Fibroblast of skin of back (primary cell): Measurements from ENCODE around the gene DLEC1.

ENCODE experiments used
- DNase-seq: peaks from one replicate; pipeline ENCODE4 v3.0.0-alpha.2; 2013

Gene DLEC1

DNA sequence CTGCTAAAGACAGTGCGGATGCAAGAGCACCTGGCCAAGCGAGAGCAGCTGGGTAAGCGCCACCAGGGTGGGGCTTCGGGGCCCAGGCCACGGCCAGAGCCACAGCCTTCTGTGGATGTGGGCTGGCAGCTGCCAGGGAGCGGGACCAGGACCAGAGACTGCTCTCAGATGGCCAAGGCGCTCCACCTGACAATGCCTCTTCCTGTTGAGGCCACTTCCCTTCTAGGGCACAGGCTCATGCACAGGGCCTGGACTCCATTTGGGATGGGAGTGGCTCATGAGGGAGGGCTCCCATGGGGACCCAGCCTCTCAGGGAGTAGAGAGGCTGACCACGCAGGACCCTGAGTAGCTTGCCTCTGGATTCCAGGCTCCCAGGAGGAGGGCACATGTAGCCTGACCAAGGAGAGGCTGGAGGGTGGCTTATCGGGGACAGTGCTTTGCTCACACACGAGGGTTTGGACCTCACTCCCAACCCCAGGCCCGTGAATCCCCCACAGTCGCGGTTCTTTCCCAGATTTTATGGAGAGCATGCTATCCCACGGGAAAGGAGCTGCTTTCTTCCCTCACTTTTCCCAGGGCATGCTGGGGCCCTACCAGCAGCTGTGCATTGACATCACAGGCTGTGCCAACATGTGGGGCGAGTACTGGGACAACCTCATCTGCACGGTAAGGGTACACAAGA, 72.8 kb downstream of the DLEC1 start:
- DNase-seq: no peak

DNA sequence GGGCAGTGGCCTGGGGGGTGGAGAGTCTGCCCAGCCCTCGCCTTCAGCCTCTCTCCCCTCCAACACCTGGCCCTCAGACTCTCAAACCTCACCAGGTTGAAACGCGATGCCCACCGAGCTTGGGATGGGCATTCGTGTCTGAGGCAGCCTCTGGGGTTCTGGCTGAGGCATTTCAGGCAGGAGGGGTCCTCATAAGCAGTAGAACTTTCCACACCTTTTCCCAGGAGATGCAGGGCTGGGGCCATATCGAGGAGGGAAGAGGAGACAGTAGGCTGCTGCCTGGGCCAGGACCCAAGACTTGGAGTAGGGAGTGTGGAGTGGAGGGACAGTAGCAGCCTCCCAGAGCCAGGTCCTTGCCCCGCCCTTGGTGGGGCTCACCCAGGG, 73.4 kb downstream of the DLEC1 start:
- no peak for DNase-seq

DNA sequence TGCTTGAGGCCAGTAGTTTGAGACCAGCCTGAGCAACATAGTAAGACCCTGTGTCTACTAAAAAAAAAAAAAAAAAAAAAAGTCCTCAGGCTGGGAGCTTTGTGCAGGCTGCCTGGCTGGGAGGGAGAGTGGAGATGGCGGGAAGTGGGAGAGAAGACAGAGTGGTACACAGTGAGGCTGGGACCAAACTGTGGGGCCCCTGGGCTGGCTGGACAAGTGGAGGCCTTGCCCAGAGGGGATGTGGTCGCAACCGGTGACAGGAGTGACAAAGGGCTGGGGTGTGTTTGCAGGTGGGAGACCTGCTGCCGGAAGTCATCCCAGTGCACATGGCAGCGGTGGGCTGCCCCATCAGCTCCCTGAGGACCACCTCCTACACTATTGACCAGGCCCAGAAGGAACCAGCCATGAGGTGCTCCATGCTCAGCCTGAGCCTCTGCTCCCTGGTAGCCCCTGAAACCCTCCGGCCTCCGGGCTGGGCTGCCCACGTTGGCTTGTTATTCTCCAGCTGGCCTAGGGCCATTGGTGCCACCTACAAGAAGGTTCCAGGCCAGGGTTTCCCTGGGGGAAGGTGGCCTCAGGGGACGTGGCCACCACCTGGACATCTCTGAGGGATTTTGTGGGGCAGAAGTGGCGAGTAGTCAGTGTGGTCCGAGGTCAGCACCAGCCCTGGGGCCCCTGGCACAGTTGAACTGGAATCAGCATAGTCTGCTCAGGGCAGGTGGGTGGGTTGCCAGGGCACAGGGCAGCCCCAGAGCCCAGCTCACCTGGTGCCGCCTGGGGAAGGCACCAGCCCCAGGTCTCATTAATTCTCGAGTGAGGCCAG, 75.3 kb downstream of the DLEC1 start:
- no peak for DNase-seq

DNA sequence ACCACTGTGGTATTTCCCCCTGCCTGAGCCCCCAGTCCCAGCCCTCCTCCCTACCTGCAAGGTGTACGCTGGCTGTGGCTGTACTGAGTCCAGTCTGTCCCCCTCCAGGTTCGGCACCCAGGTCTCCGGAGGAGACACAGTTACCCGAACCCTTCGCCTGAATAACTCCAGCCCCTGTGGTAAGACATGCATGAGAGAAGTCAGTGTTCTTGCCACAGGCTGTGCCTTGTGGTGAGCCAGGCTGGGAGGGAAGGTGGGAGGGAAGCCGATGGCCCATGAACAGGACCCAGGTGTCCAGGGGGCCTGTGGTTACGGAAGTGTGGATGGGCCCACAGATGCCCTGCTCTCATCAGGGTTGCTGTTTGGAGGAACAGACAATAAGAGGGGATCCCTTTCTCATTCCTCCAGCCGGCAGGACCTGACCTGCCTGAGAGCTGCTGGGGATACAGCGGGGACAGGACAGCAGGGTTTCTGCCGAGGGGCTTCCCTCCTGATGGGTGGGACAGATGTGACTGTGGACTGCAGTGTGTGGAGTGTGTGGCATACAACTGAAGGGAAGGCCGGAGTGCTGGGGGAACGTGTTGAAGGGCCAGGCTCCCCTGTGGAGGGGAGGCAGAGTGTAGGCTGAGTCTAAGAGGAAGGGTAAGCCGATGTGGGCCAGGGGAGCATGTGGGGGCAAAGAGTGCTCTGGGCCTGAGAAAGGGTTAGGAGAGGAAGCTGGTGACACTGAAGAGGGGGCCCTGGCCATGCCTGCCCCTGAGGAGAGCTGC, 76.1 kb downstream of the DLEC1 start:
- no peak for DNase-seq

DNA sequence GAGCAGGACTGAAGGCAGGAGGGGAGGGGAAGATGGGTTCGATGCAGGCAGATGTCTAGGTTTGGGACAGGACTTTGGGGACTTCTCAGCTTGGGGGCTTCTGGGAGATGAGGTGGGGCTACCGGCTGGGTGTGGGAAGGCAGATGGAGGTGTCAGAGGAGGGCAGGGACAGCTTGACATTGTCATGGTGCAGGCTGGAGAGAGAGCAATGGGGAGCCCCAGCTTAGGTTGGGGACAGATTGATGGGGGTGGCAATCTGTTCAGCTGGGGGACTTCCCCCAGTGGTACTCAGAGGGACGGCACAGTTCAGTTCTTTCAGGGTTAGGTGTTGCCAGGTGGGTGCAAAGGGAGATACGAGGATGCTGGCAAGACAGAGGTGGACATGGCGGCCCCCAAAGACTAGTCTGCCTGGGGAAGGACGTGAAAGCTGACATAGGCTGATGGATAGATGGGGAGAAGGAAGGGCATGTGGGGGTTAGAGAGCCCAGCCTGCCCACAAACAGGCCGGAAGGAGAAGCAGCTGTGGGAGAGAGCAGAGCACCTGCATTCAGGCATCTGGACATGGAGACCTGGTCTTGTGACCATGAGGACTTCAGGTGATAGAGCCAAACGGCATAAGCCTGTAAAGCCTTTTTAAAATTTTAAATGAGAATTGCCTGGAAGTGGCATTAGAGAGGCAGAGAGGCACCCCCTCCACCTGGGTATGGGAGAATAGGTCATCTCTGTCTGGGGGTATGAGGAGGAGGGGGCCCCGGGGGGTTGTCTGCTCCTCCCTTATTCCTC, 76.8 kb downstream of the DLEC1 start:
- no peak for DNase-seq

DNA sequence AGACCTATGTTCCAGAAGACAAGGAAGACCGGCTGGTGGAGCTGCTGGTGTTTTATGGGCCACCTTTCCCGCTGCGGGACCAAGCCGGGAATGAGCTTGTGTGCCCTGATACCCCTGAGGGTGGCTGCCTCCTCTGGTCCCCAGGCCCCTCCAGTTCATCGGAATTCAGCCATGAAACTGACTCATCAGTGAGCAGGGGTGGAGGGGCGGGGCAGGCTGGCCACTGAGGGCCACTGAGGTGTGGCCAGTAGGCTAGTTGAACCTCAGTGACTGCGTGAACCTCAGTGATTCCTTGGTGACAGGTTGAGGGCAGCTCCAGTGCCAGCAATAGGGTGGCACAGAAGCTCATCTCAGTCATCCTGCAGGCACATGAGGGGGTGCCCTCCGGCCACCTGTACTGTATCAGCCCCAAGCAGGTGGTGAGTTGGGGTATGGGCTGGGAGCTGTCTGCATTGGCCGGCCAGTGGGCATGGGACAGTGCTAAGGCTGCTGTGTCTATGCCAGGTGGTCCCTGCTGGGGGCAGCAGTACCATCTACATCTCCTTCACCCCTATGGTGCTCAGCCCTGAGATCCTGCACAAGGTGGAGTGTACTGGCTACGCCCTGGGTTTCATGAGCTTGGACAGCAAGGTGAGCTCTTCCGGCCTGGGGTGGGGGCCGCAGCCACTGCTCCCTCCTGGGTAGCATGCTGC, 77.6 kb downstream of the DLEC1 start:
- no peak for DNase-seq

DNA sequence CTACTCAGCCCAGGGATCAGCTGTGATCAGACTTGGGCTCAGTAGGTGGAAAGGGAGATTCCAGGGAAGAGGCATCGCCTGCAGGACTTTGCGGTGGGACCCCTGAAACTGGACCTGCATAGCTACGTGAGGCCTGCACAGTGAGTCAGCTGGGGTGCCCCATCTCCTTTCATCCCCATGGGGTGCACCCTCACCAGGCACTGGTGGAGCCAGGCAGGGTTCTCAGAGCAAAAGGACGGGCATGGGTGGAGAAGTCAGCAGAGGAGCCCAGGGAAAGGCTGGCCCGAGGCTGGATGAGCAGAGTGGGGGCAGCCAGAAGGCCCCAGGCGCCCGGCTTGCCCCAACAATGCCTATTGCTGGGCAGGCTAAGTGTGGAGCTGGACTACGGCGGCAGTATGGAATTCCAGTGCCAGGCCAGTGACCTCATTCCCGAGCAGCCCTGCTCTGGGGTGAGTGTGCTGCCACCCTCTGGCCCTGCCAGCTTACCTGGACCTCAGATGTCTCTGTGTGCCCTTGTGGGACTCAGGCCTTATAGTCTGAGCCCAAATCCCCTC, 78.2 kb downstream of the DLEC1 start:
- no peak for DNase-seq

DNA sequence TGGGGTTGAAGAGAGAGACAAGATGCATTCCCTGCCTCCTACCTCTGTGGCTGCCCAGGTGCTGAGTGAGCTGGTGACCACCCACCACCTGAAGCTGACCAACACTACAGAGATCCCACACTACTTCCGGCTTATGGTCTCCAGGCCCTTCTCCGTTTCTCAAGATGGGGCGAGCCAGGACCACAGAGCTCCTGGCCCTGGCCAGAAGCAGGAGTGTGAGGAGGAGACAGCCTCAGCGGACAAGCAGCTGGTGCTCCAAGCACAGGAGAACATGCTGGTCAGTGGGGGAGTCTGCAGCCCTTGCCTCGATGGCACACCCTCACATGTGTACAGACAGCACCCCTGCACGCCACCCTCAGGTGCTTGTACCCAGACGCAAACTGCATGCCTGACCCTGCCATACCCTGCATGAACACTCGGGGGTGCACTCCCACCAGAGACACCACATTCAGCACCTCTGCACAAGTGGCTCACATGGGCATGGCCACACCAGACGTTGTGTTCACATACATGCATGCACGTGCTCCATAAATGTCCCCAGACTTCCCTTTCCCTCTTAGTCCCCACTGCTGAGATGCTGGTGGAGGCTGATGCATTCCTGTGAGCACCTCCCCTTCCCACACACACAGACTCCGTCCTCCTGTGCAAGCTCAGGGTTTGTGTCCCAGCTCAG, 78.9 kb downstream of the DLEC1 start:
- peak; percentile 57 for DNase-seq

DNA sequence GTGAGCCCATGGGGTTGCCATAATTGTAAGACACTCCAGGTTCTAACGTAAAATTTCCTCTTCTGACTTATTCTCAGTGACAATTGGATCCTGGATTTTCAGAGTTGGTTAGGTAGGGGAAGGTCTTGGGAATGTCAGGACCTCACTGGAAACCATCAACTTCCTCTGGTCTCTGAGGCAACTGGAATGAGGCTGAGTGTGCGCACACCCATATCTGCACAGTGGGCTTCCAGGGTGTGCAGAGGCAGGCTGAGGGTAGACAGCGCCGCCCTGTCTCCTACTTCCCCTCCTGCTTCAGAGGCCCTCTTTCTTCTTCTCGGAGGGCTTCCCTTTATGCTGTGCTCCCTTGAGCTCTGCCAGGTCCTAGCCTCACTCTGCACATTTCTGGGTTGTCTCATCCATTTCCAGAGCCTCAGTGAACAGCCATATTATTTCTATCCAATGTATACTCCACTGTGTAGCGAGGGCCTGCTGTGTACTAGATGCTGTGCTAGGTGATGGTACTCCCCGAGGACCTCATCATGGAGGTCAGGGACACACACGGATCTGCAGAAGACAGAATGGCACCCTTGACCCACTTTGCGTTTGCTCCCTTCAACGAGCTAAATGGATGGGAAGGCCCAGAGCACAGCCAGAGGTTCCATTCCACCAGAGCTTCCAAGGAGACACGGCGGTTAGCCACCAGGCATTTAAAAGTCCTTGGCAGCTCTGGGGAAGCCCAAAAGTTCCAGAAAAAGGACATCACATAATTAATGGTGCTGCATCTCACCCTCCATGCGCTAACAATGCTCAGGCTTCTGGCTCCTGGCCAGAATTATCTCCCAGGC, 79.6 kb downstream of the DLEC1 start:
- no peak for DNase-seq

DNA sequence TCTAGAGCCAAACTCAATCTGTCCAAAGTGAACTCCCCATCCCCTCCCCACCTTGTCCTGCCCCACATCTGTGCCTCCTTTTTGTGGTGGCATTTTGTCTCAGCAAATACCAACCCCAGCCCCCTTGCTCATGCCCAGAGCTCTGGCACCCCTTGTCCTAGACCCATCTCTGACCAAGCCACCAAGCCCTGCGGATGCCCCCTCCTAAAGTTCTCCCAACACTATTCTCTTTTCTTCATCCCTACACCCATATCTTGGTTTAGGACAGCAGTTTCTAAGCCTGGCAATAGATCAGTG, 80.2 kb downstream of the DLEC1 start:
- no peak for DNase-seq

DNA sequence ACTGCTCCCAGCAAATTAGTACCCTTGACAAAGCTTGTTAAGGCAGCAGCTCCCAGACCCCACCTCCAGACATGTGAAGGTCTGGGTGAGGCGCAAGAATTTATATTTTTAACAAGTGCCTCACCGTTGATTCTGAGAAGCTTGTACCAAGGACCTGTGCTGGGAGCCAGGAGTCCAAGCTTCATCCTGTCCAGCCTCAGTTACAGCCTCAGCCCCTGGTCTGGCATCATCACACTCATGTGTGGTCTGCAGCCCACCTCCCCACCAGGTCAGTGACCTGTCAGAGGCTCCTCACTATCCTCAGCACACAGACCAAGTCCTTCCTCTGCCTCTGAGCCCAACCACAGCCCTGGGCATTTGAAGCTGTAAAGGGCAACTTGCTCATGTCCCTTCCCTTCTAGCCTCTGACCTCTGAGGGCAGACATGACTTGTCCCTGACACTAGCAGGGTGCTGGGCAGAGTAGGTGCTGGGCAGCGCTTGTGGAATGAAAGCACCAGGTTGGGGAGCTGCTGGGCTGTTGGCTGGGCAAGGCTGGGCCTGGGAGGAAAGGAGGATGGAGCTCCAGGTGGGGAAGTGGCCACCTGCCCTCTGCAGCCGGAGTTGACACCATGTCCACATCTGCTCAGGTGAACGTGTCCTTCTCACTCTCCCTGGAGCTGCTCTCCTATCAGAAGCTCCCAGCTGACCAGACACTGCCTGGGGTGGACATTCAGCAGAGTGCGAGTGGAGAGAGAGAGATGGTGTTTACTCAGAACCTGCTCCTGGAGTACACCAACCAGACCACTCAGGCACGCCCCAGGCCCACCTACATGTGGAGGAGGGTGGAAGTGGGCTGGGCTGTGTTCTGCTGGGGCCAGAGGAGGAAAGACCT, 81.0 kb downstream of the DLEC1 start:
- DNase-seq: no peak

DNA sequence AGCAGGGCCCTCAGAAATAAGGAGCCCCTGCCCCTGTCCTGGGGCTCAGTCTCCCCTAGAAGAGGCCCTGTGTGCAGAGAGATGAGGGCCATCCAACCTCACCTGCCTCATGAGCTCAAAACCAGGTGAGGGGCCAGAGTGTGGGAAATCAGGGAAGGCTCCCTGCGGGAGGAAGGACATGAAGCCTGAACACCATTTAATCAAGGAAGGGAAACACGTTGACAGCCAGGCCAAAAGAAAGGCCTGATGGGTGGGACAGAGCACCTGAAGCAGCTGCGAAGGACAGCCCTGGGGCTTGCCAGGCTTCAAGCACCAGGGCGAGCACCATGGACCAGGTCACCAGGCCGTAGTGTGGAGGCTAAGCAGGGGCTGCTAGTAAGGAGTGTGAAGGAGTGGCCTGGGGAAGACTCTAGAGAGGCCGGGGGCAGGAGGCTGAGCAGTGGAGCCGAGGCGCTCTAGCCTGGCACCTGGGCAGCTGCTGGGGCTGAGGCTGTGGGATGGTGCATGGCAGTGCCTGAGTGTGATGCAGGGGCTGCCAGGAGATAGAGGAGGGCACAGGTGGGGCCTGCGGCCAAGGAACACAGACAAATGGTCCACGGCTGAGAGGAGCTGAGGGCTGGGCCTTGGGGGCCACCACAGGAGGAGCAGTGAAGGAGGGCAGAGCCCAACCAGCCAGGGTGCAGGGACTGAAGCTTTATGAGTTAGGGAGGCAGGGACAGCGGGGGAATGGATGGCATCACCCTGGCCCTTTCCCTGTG, 81.9 kb downstream of the DLEC1 start:
- DNase-seq: no peak

DNA sequence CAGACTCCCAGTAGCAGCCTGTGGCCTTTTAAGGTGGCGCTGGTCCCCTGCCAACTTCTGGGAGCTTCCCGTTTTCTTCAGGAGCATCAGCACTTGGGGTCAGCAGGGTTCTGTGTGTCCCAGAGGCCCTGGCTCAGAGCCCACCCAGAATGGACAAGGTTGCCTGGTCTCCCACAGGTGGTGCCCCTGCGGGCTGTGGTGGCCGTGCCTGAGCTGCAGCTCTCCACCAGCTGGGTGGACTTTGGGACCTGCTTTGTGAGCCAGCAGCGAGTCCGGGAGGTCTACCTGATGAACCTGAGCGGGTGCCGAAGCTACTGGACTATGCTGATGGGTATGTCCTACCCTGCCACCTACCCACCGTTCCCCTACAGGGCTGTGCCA, 82.4 kb downstream of the DLEC1 start:
- no peak for DNase-seq

DNA sequence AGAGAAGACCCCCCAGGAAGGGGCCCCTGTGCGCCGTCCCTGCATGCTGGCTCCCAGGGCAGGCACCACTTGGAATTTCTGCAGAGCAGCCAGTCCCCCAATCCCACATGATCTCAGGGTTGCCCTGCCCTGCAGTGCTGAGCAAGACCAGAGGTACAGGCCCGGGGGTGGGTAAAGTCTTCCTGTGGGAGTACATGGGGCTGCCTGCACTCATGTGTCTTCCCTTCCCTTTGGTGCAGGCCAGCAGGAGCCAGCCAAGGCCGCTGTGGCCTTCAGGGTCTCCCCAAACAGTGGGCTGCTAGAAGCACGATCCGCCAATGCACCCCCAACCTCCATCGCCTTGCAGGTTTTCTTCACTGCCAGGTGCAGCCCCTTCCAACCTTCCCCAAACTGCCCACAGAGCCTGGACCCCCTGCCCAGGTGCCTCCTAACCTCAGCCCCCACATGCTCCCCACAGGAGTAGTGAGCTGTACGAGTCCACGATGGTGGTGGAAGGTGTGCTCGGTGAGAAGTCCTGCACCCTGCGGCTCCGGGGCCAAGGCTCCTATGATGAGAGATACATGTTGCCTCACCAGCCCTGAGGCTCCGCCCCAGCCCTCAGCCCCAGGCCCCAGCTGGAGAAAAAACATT, 82.9 kb downstream of the DLEC1 start:
- no peak for DNase-seq

DNA sequence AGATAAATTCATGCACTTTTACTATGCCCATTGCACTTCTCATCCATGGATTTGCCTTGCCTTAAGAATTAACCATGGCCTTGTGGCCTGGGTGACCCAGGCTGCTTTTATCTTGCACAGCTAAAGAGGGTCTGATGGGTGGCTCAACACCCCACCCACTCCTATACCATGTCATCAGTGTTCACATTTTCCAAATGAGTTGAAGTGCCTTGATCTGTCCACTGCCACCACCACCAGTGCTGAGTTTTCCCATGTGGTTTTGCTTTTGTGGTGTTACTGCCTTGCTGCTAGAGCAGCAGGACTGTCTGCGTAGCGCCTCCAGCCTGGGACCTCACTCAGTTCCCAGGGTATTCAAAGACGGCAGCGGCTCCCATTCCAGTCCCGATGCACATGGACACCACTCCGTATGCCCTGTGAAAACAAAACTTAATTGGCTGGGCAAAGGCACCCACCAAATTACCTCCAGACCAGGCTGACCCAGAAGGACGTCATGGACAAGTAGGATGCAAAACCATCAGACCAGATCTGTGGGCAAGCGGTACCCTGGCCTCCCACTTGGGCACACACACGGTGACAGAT, 83.8 kb downstream of the DLEC1 start:
- no peak for DNase-seq

DNA sequence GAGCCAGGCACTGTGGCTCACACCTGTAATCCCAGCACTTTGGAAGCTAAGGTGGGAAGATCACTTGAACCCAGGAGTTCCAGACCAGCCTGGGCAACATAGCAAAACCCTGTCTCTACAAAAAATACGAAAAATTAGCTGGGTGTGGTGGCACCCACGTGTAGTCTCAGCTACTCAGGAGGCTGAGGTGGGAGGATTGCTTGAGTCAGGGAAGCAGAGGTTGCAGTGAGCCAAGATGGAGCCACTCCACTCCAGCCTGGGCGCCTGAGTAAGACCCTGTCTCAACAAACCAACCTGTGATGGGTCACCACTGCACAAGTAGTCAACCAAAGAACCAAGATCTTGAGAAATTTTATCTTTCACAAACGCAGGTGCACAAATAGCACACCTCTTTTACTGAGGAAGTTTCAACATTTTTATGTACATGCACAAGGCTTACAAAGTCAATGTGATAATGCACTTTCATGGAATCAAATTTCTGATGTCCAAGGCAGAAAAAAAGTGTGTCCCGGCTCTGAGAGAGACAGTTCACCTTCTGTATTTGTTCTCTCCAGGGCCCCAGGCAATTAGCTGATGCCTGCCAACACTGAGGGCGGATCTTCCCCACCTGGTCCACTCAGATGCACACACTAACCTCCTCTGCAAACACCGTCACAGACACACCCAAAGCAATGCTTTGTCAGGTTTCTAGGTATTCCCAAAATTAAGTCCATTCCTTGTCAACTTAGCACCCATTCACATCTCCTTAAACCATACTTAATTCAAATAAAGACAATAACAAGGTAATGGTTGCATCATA, 85.5 kb downstream of the DLEC1 start:
- no peak for DNase-seq
